GM19023 (cell line): ENCODE data around the gene RHOV.
A peak's percentile ranks its signal among the peaks of the same experiment; 100 is the strongest.
"Not testable (repeated sequence)": the region's sequence is repeated elsewhere in the genome, so short reads cannot be mapped to it uniquely, and the experiment has no call there.

Experiments
- ATAC-seq: cut with Tn5 transposase; IDR thresholded peaks from one replicate; pipeline ENCODE4 v1.9.1; 2021; ENCODE audit warnings: mild to moderate bottlenecking, moderate library complexity; ENCODE audit not compliant: unreplicated experiment

RHOV gene

DNA sequence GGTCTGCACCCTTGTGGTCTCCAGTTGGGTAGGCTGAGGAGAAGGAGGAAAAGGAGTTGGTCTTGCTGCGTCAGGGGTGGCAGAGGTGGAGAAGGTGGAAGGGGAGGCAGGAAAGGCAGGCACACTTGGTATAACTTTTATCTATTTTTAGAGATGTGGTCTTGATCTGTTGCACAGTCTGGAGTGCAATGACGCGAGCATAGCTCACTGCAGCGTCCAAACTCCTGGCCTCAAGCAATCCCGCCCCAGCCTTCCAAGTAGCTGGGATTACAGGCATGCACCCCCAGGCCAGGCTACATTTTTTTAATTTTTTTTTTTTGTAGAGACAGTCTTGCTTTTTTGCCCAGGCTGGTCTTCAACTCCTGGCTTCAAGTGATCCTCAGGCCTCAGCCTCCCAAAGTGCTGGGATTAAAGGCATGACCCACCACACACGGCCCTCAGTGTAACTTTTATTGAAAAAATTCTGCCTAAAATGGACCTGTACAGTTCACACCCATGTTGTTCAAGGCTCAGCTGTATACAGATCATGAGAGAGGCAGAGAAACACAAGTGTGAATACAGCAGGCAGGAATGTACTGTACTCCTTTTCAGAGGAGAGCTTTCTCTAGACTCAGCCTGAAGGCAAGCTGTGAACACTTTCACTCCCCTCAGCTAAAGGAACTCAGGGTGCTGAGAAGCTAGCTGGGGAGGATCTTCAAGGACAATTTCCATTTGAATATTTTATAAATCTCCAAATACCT, 2.1 kb upstream of the RHOV start:
- no peak for ATAC-seq

GRCh38 chr15:40872791-40873693, 992 bp downstream of the RHOV start:
- ATAC-seq: no peak

DNA sequence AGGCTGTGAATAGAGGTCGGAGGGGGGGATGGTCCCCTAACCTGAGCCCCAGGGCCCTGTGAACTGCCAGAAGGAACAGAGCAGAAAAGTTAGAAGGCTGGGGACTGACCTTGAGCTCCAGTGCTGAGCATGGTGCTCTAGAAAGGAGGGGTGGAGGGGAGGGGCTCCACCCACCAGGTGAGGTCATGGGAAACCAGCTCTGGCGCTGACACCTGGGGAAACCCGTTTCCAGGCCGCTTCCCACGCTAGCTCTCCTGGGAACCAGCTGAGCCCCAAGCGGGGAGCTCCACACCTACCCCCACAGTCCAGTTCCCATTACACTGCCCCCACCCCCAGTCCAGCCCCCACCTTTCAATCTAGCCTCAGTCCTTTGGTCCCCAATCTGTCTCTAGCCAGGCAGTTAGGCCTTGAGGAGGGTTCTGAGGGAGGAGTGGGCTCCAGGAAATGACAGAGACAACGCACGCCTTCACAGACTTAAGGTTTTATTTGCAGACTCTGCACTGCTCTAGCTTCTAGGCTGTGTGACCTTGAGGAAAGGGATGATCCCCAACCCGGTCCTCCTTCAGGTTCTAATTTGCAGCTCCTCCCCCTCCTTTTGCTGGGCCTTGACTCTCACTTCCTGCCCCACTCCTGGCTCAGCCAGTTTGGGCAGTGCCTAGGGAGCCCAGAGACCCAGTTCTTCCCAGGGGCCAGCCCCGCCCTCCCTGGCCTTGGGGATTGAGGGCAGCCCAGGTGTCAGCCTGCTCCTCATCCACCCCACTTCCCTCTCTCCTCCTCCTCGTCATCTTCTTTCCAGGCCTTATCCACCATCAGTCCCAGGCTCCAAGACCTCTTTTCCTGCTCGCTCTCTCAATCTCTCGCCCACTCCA, 2.1 kb downstream of the RHOV start:
- ATAC-seq: no peak

DNA sequence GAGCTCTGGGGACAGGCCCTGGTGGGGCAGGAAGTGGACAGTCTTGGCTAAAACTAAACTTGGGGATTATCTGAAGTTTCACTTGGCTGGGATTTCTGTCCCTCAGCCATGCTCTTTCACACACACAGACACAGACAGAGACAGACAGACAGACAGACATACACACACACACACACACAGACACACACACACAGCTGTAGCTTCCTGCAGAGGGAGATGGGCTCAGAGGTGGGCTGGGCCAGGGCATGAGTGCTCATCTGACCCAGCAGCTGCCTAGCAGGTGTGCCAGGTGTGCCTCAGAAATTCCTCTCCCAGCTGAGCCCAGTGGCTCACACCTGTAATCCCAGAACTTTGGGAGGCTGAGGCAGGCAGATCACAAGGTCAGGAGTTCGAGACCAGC, 3.3 kb downstream of the RHOV start:
- ATAC-seq: no peak

DNA sequence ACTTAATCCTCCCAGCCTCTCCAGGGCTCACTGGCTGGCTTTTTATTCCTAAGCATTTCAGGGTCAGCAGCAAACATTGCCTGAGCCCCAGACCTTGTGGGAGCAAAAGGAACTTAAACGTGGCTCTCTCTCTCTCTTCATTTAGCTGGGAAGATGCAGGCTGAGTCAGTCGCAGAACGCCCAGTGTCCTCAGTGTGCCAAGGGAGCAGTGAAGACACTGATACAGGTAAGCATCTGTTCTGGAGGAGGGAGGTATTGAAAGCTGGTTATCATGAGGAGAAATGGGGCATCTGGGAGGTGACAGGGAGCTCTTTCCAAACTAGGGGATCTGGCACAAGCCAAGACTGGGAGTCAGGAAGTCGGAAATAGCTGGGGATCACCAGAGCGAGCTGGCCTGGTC, 4.3 kb downstream of the RHOV start:
- ATAC-seq: no peak

GRCh38 chr15:40867199-40867598, 6.8 kb downstream of the RHOV start:
- ATAC-seq: no peak

GRCh38 chr15:40863660-40864270, 10.3 kb downstream of the RHOV start:
- ATAC-seq: no peak

DNA sequence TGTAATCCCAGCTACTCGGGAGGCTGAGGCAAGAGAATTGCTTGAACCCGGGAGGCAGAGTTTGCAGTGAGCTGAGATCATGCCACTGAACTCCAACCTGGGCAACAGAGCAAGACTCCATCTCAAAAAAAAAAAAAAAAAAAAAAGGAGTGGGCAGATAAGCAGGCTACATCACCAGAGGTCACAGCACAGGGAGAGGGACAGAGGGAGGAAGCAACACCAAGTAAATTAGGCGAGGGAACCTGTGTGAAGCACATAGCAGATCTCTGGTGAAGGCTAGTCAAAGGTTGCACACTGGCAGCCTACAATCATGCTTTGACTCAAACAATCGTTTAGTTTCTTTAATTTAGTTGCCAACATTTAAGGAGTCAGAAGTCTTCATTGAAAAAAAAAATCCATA, 12.9 kb downstream of the RHOV start:
- ATAC-seq: not testable (repeated sequence)

GRCh38 chr15:40859206-40859851, 14.7 kb downstream of the RHOV start:
- ATAC-seq: no peak

DNA sequence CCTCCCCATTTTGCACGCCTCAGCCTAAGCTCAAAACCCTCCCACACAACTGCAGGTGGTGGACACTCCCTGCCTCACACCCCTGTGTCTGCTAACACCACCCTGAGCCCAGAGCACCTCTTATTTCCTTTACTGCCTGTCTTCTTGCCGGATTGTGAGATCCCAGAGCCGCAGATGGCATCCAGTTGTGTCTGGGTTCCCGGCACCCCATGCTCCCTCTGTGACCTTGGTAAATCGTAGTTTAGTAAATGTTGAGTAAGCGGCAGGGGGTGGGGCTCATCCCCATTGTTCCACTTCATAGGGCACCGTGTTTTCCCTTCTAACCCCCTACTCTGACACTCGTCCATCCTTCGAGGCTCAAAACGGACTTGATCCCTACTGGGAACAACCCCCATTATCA, 15.3 kb downstream of the RHOV start:
- ATAC-seq: no peak

DNA sequence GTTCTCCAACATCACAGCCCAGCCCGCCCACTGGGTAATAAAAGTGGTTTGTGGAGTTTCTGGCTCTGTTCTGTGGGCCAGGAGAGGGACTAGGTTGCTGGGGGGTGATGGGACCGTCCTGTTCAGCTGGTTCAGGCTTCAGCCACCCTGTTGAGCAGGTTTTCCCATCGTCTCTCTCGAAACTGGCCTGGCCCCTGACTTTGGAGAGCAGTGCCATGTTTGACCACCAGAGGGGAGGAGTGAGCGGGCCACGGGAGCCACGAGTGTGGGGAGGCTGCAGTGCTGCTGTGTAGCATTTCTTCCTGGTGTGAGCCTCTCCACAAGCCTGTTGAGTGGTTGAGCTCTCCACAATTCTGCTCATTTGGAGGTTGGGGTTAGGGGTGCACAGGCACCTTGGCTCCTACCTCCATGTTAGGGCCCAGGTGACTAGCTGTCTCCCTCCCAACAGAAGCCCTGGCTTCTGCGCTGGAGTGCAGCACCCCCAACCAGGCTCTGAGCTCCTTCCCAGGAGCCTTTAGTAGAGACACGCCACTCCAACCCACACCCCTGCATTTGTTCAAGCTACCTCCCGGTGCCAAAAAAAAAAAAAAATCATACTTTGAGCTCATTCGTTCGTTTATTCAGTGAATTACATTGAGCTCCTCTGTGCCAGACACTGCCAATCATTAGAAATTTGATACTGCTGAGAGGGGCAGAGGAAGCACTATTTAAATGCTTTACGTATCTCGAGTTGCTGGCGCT, 16.3 kb downstream of the RHOV start:
- ATAC-seq: peak; percentile 75

DNA sequence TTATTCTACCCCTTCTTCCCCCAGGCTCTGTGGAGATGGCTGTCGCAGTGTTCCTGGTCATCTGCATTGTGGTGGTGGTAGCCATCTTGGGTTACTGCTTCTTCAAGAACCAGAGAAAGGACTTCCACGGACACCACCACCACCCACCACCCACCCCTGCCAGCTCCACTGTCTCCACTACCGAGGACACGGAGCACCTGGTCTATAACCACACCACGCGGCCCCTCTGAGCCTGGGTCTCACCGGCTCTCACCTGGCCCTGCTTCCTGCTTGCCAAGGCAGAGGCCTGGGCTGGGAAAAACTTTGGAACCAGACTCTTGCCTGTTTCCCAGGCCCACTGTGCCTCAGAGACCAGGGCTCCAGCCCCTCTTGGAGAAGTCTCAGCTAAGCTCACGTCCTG, 17.3 kb downstream of the RHOV start:
- ATAC-seq: no peak

DNA sequence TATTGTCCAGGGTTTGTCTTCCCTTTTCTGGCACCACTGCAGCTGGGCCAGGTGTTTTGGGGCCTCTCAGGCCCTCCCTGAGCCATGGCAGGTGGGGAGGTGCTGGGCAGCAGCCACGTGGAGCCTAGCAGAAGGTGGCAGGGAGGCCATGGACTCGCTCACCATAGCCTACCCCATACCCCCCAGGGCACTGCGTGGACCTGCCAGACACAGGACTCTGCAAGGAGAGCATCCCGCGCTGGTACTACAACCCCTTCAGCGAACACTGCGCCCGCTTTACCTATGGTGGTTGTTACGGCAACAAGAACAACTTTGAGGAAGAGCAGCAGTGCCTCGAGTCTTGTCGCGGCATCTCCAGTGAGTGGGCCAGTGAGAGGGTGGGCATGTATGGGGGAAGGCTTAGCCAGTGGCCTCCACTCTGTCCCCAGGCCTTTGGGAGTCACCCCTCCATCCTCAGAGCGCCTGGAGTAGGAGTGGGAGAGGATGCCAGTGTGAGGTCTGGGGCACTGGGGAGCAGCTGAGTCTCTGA, 18.3 kb downstream of the RHOV start:
- no peak for ATAC-seq

DNA sequence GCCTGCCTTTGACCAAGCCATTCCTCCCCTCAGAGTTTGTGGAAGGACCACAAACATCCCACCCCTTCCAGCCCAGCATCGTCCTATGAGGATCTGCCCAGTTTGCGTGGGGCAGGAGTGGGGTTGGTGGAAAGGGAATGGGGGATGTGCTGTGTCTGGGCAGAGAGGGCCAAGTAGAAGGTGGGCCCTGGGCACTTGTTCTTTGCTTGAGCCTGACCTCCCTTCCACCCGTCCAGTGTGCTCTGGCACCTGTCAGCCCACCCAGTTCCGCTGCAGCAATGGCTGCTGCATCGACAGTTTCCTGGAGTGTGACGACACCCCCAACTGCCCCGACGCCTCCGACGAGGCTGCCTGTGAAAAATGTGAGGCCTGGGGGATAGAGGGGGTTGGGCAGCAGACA, 19.9 kb downstream of the RHOV start:
- ATAC-seq: no peak

DNA sequence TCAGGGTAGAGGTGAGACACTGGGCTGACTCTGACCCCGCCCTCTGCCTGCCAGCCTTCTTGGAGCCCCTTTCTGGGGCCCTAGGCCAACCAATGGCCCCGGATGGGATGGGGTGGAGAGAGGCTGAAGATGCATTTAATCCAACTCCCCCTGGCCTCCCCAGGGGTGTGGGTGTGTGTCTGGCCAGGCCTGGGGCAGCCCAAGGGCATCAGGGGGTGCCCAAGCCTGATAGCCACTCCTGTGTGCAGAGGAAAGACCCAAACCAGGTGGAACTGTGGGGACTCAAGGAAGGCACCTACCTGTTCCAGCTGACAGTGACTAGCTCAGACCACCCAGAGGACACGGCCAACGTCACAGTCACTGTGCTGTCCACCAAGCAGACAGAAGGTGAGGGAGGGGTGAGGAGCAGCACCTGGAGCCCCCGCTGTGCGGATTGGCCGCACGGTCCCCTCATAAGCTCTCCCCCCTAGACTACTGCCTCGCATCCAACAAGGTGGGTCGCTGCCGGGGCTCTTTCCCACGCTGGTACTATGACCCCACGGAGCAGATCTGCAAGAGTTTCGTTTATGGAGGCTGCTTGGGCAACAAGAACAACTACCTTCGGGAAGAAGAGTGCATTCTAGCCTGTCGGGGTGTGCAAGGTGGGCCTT, 20.7 kb downstream of the RHOV start:
- no peak for ATAC-seq

GRCh38 chr15:40852529-40852928, 21.5 kb downstream of the RHOV start:
- no peak for ATAC-seq

DNA sequence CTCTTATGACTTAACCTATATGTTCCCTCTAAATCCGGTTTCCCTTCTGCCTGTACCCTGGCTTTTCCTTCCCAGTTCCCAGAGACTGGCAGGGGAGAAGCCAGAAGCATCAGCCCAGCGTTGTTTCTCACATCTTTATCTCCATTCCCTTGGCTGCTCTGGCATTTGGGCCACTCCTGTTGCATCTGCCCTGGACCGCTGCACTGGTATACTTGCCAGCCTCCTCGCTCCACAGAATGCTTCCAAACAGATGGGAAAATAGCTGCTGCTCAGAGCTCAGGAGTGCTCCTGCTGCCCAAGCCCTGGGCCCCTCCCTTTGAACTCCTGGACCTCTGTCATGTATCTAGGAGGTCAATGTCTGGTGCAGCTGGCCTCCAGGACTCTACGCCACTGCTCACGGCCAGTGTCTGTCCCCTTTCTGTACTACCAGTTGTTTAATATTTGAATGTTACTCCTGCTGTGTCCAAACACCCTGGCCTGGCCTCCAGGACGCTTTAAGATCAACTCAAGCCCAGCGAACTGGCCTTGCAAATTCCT, 23.4 kb downstream of the RHOV start:
- ATAC-seq: no peak

DNA sequence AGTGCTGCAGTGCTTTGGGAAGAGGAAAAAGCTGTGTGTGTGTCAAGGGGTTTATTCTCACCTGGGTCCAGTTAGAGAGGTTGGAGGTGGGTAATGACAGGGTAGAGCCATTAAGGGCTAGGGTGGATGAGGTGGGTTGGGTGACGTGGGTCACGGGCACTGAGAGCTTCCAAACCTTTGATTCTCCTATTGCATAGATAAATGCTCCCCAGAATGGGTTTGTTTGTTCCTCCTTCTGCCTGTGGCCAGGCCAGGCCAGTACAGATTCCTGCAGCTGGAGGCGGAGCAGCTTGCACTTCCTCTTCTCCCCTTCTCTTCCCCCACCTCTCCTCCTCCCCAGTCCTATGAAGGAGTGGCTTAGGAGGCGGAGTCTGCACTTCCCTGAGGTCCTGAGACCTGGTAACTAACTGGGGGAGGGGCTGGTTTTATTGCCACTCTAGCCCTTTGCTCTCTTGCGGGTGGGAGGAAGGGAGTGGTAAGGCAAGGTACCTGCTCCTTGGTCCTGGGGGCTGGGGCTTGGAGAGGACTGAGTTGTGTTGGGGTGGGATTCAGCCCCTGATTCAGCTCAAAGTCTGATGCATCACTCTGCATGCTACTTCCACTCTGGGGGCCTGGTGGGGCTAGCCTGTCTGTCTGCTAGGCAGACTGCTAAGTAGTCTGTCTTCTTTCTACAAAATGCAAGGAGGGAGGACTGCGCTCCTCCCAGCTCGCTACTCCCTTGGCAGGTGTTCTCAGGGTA, 26.6 kb downstream of the RHOV start:
- ATAC-seq: no peak
